HepG2 (cell line): ENCODE results near the gene MORN1. TPM values are rescaled to one million over a fixed set of nuclear protein-coding genes. Genes with fewer than 3 reads are reported as not detected.

Experiments used
- ATAC-seq: fragments of 200-7000 bp; cut with Tn5 transposase; 3 replicates; pipeline ENCODE4 v1.9.1; 2020; ENCODE audit warnings: mild to moderate bottlenecking, moderate library complexity
- BruUV-seq: library from RNA; stranded (reverse); fragments of 400-500 nt; replicated peaks from 2 replicates; lab custom pipeline; 2021; lab: Mats Ljungman, UMichigan
- CTCF ChIA-PET: fragments of 300-600 bp; formaldehyde crosslinking; extraction: SDS; loops from one replicate; lab custom pipeline; 2021; ENCODE audit warnings: low total read pairs, inconsistent platforms, low intra/inter-chr PET ratio; lab: Yijun Ruan, JAX
- POLR2A ChIA-PET: fragments of 350-600 bp; sonication (Branson Sonifier 250); formaldehyde crosslinking; loops from one replicate; lab custom pipeline; 2020; ENCODE audit warnings: antibody characterized with exemption, inconsistent platforms; lab: Yijun Ruan, JAX
- DNase-seq: peaks from one replicate; pipeline ENCODE4 v3.0.0-alpha.2; 2015; ENCODE audit warnings: low spot score
- FAIRE-seq: peaks from 3 replicates; lab custom pipeline; 2011; peaks lifted over from hg19 to GRCh38; lab: Jason Lieb, UNC
- H2AFZ ChIP-seq: one replicate; pipeline ENCODE4 v1.6.1; 2011; ENCODE audit warnings: low read length, inconsistent platforms
- H3K27ac ChIP-seq: fragments of 300-600 bp; 3 replicates; pipeline ENCODE4 v1.8.0; 2011; ENCODE audit warnings: mixed run types, mild to moderate bottlenecking, mixed read lengths, low read length, inconsistent platforms; ENCODE audit not compliant: insufficient read depth; ENCODE audit errors: extremely low read length
- H3K27me3 ChIP-seq, 2 experiments: fragments of 200-600 bp in 1 of 2; 2 replicates in 1 of 2; 3 replicates in 1 of 2; pipeline versions ENCODE4 v1.6.0 to v1.8.0; 2011; ENCODE audit warnings: low read length in 2 of 2, mild to moderate bottlenecking in 2 of 2, moderate library complexity in 2 of 2, inconsistent platforms in 1 of 2; ENCODE audit not compliant: insufficient read depth in 2 of 2, control insufficient read depth in 1 of 2
- H3K36me3 ChIP-seq, 2 experiments: fragments of 200-600 bp in 1 of 2; replicated peaks in 1 of 2; 2 replicates in 1 of 2; 3 replicates in 1 of 2; pipeline versions ENCODE4 v1.5.1 to v1.8.0; 2011; ENCODE audit warnings: low read length in 2 of 2, inconsistent platforms in 1 of 2; ENCODE audit not compliant: insufficient read depth in 2 of 2, control insufficient read depth in 1 of 2
- H3K4me1 ChIP-seq: 2 replicates; pipeline ENCODE4 v1.5.1; 2012; ENCODE audit warnings: low read length, inconsistent platforms; ENCODE audit not compliant: insufficient read depth
- H3K4me2 ChIP-seq: 2 replicates; pipeline ENCODE4 v1.6.0; 2011; ENCODE audit warnings: low read depth, low read length, inconsistent platforms
- H3K4me3 ChIP-seq, 3 experiments: fragments of 200-600 bp in 1 of 3; sonication (generic), shearing (Covaris generic) in 1 of 3; replicated peaks in 1 of 3; 2 replicates each; pipeline ENCODE4 v1.5.1; 2011 to 2016; ENCODE audit warnings: low read length in 3 of 3, inconsistent platforms in 2 of 3, low read depth in 2 of 3, mild to moderate bottlenecking in 2 of 3, control low read depth in 1 of 3, mixed read lengths in 1 of 3; ENCODE audit not compliant: insufficient read depth in 1 of 3
- H3K79me2 ChIP-seq: one replicate; pipeline ENCODE4 v1.6.1; 2011; ENCODE audit warnings: low read length, inconsistent platforms; ENCODE audit not compliant: insufficient read depth
- H3K9ac ChIP-seq: 2 replicates; pipeline ENCODE4 v1.6.0; 2011; ENCODE audit warnings: mild to moderate bottlenecking, low read depth, low read length, inconsistent platforms; ENCODE audit not compliant: insufficient read depth
- H3K9me3 ChIP-seq: 2 replicates; pipeline ENCODE4 v1.5.1; 2012; ENCODE audit warnings: mild to moderate bottlenecking, low read length
- H4K20me1 ChIP-seq: 2 replicates; pipeline ENCODE4 v1.6.0; 2011; ENCODE audit warnings: inconsistent platforms, mild to moderate bottlenecking, low read length, moderate library complexity; ENCODE audit not compliant: insufficient read depth
- ZNF234 ChIP-seq: sonication (generic); formaldehyde crosslinking; conservative IDR thresholded peaks from 2 replicates; pipeline ENCODE4 v1.5.1; 2020; ENCODE audit warnings: mild to moderate bottlenecking, missing genetic modification reagents
- ZNF550 ChIP-seq: sonication (generic); formaldehyde crosslinking; IDR thresholded peaks from 2 replicates; pipeline ENCODE4 v1.4.0; 2020; ENCODE audit warnings: mild to moderate bottlenecking, missing genetic modification reagents, borderline replicate concordance
- WGBS: methylation state at CpG from one replicate; pipeline ENCODE4 v1.1.6; 2017; ENCODE audit warnings: low lambda C conversion rate; 5-methylcytosine and 5-hydroxymethylcytosine counted together
- in situ Hi-C: cut with HindIII; loops from 2 replicates; pipeline ENCODE4 v1.10.0; 2017; ENCODE audit warnings: low pct_unique_long_range_greater_than_20kb; ENCODE audit not compliant: extremely low pct_ligation_motif_present
- intact Hi-C: fragments of 100-400 bp; cut with micrococcal nuclease; formaldehyde crosslinking; loops from one replicate; pipeline ENCODE4 v1.10.0; 2022; ENCODE audit not compliant: unreplicated experiment
- polyA plus RNA-seq, 8 experiments: library from polyadenylated mRNA; depleted of rRNA in 3 of 8; stranded (reverse) in 7 of 8; unstranded in 1 of 8; fragments of >200 nt; fragmentation: Illumina TruSeq in 4 of 8; extraction: Trizol in 4 of 8; gene quantifications; 2 replicates each; pipeline versions ENCODE4 v1.2.1 to v1.2.3, GENCODE V29; 2011 to 2016; ENCODE audit warnings: low read depth in 4 of 8, missing spikeins in 1 of 8, mixed read lengths in 1 of 8; ENCODE audit not compliant: insufficient read depth in 1 of 8
- total RNA-seq, 5 experiments: library from RNA; depleted of rRNA; stranded (reverse); fragments of >200 nt; fragmentation: Illumina TruSeq; extraction: Trizol; gene quantifications; 2 replicates each; pipeline ENCODE4 v1.2.3, GENCODE V29; 2016; ENCODE audit warnings: low read depth in 1 of 5
- TF ChIP-seq, protein P1 (sequence below): IDR thresholded peaks from 2 replicates; pipeline ENCODE4 v1.6.1; 2016; ENCODE audit warnings: missing biosample characterization, missing genetic modification reagents, low read depth
- TF ChIP-seq, protein P2 (sequence below): fragments of 450-650 bp; IDR thresholded peaks from 2 replicates; pipeline ENCODE4 v1.6.1; 2016

The MORN1 gene
- total and polyA plus RNA-seq, 2 of the 13 experiments (the other 11 are each of a cell fraction or from before 2014, with no cell fraction given), result 3.1 to 6.5 TPM

DNA sequence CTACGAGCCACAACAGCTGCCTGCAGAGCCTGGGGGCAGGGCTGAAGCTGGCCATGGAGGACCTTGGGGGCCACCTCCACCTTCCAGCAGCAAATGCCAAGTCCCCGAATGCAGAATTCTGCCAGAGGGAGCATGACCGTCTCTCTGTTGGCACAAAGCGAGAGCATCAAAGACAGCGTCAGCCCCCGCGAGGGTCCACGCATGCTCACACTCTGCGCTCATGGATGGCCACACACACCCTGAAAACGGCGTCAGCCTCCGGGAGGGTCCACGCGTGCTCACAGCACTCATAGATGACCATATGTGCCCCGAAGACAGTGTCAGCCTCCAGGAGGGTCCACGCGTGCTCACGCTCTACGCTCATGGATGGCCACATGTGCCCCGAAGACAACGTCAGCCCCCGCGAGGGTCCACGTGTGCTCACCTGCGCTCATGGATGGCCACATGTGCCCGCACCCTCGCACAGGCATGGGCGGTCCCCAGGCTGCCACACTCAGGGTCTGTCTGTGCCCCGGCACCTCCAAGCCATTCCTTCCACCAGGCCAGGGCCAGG is 46.5 kb downstream of the MORN1 start:
- TF ChIP-seq, protein P1, sequence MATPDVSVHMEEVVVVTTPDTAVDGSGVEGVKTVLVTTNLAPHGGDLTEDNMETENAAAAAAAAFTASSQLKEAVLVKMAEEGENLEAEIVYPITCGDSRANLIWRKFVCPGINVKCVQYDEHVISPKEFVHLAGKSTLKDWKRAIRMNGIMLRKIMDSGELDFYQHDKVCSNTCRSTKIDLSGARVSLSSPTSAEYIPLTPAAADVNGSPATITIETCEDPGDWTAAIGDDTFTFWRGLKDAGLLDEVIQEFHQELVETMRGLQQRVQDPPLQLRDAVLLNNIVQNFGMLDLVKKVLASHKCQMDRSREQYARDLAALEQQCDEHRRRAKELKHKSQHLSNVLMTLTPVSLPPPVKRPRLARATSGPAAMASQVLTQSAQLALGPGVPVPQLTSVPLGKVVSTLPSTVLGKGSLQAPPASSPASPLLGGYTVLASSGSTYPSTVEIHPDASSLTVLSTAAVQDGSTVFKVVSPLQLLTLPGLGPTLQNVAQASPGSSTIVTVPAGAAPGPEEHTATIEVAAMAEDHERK (CRISPR knock-in tag), result no peak
- no peak for TF ChIP-seq ZNF550 (CRISPR knock-in tag)
- no peak for TF ChIP-seq ZNF234 (CRISPR knock-in tag)
- TF ChIP-seq, protein P2, sequence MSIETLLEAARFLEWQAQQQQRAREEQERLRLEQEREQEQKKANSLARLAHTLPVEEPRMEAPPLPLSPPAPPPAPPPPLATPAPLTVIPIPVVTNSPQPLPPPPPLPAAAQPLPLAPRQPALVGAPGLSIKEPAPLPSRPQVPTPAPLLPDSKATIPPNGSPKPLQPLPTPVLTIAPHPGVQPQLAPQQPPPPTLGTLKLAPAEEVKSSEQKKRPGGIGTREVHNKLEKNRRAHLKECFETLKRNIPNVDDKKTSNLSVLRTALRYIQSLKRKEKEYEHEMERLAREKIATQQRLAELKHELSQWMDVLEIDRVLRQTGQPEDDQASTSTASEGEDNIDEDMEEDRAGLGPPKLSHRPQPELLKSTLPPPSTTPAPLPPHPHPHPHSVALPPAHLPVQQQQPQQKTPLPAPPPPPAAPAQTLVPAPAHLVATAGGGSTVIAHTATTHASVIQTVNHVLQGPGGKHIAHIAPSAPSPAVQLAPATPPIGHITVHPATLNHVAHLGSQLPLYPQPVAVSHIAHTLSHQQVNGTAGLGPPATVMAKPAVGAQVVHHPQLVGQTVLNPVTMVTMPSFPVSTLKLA, result peak; percentile 87
- in situ Hi-C loops, result no loop called here
- intact Hi-C loops, result no loop called here
- no peak overlapping the region for H2AFZ ChIP-seq
- H3K9me3 ChIP-seq, result no peaks in the 10 kb centered on the region
- H3K4me2 ChIP-seq, result no peak overlapping the region
- ChIA-PET CTCF (no interaction called here), POLR2A (no interaction called here)
- H3K4me3 ChIP-seq, result no peak overlapping the region
- no peaks in the 10 kb centered on the region for H4K20me1 ChIP-seq
- no TSS peak for BruUV-seq
- H3K27me3 ChIP-seq, result peaks cover 21 to 61% of the 10 kb centered on the region in 2 experiments; a peak in 4 of 5 replicates
- FAIRE-seq (no peak), ATAC-seq (no peak), DNase-seq (no peak)
- H3K4me1 ChIP-seq, result peaks cover 7% of the 10 kb centered on the region; the same call in 1 of the 2 replicates
- H3K79me2 ChIP-seq, result no peaks in the 10 kb centered on the region
- 84% methylated on average over 10 of the region's 29 CpGs for WGBS
- no peak overlapping the region for H3K27ac ChIP-seq
- H3K9ac ChIP-seq, result no peak overlapping the region
- H3K36me3 ChIP-seq, result no peaks in the 10 kb centered on the region
